Measurements from ENCODE around the gene PRDM16.

PRDM16 gene

GRCh38 chr1:3197781-3198316, 128.8 kb downstream of the PRDM16 start:
- H3K36me3 ChIP-seq (ENCODE audit: insufficient read depth, low read length): no peaks in the 10 kb centered on the region
- no peak overlapping the region for H3K4me3 ChIP-seq (ENCODE audit: low read length, poor library complexity, severe bottlenecking)
- no peaks in the 10 kb centered on the region for H3K79me2 ChIP-seq (ENCODE audit: insufficient read depth, low read length)
- TF ChIP-seq EZH2phosphoT487 (IDR thresholded peaks at IDR 0.05; ENCODE audit: borderline replicate concordance) (no peak), CTCF (conservative IDR thresholded peaks at IDR 0.05; ENCODE audit: low read length) (no peak)
- no peak overlapping the region for H3K4me2 ChIP-seq (ENCODE audit: low read depth, low read length, poor library complexity, severe bottlenecking)
- no peaks in the 10 kb centered on the region for H3K27me3 ChIP-seq (ENCODE audit: insufficient read depth, low read length, poor library complexity, severe bottlenecking)
- H4K20me1 ChIP-seq (ENCODE audit: insufficient read depth, low read length, poor library complexity, severe bottlenecking): no peaks in the 10 kb centered on the region
- no peaks in the 10 kb centered on the region for H3K4me1 ChIP-seq (ENCODE audit: insufficient read depth, low read length, poor library complexity, severe bottlenecking)
- no peak overlapping the region for H3K9ac ChIP-seq (ENCODE audit: low read depth, low read length, poor library complexity, severe bottlenecking)
- H2AFZ ChIP-seq (ENCODE audit: low read length): no peak overlapping the region
- no peaks in the 10 kb centered on the region for H3K9me3 ChIP-seq (ENCODE audit: insufficient read depth, low read depth, low read length)
- H3K9me2 ChIP-seq (replicated peaks; ENCODE audit: low read depth, low read length): no peaks in the 10 kb centered on the region
- H3F3A ChIP-seq (ENCODE audit: low read depth): no peaks in the 10 kb centered on the region

GRCh38 chr1:3198371-3199271, 129.6 kb downstream of the PRDM16 start:
- H3K27me3 ChIP-seq (ENCODE audit: insufficient read depth, low read length, poor library complexity, severe bottlenecking): no peaks in the 10 kb centered on the region
- no peaks in the 10 kb centered on the region for H3K4me1 ChIP-seq (ENCODE audit: insufficient read depth, low read length, poor library complexity, severe bottlenecking)

GRCh38 chr1:3204725-3205124, 135.7 kb downstream of the PRDM16 start:
- H3K4me2 ChIP-seq (ENCODE audit: low read depth, low read length, poor library complexity, severe bottlenecking): no peak overlapping the region
- no peak overlapping the region for H3K4me3 ChIP-seq (ENCODE audit: low read length, poor library complexity, severe bottlenecking)
- H4K20me1 ChIP-seq (ENCODE audit: insufficient read depth, low read length, poor library complexity, severe bottlenecking): no peaks in the 10 kb centered on the region
- no peak overlapping the region for H2AFZ ChIP-seq (ENCODE audit: low read length)
- no peak overlapping the region for H3K9ac ChIP-seq (ENCODE audit: low read depth, low read length, poor library complexity, severe bottlenecking)
- no peaks in the 10 kb centered on the region for H3K79me2 ChIP-seq (ENCODE audit: insufficient read depth, low read length)
- H3K27me3 ChIP-seq (ENCODE audit: insufficient read depth, low read length, poor library complexity, severe bottlenecking): no peaks in the 10 kb centered on the region
- H3F3A ChIP-seq (ENCODE audit: low read depth): no peaks in the 10 kb centered on the region
- H3K9me3 ChIP-seq (ENCODE audit: insufficient read depth, low read depth, low read length): no peaks in the 10 kb centered on the region
- H3K9me2 ChIP-seq (replicated peaks; ENCODE audit: low read depth, low read length): no peaks in the 10 kb centered on the region
- H3K36me3 ChIP-seq (ENCODE audit: insufficient read depth, low read length): no peaks in the 10 kb centered on the region
- TF ChIP-seq CTCF (conservative IDR thresholded peaks at IDR 0.05; ENCODE audit: low read length): no peak
- H3K4me1 ChIP-seq (ENCODE audit: insufficient read depth, low read length, poor library complexity, severe bottlenecking): no peaks in the 10 kb centered on the region

More at GRCh38 chr1:3198371-3199271, 129.6 kb downstream of the PRDM16 start:
- no peaks in the 10 kb centered on the region for H3K9me3 ChIP-seq (ENCODE audit: insufficient read depth, low read depth, low read length)
- no peaks in the 10 kb centered on the region for H3K79me2 ChIP-seq (ENCODE audit: insufficient read depth, low read length)
- no peaks in the 10 kb centered on the region for H3K9me2 ChIP-seq (replicated peaks; ENCODE audit: low read depth, low read length)
- TF ChIP-seq EZH2phosphoT487 (IDR thresholded peaks at IDR 0.05; ENCODE audit: borderline replicate concordance) (no peak), CTCF (conservative IDR thresholded peaks at IDR 0.05; ENCODE audit: low read length) (no peak)
- H3K36me3 ChIP-seq (ENCODE audit: insufficient read depth, low read length): no peaks in the 10 kb centered on the region
- H4K20me1 ChIP-seq (ENCODE audit: insufficient read depth, low read length, poor library complexity, severe bottlenecking): no peaks in the 10 kb centered on the region
- H3F3A ChIP-seq (ENCODE audit: low read depth): no peaks in the 10 kb centered on the region
- no peak overlapping the region for H2AFZ ChIP-seq (ENCODE audit: low read length)
- H3K4me3 ChIP-seq (ENCODE audit: low read length, poor library complexity, severe bottlenecking): no peak overlapping the region
- H3K4me2 ChIP-seq (ENCODE audit: low read depth, low read length, poor library complexity, severe bottlenecking): no peak overlapping the region
- no peak overlapping the region for H3K9ac ChIP-seq (ENCODE audit: low read depth, low read length, poor library complexity, severe bottlenecking)
